HCT116 (cell line): ENCODE data around the gene MSRB2. TPM values are rescaled to one million over a fixed set of nuclear protein-coding genes. Genes with fewer than 3 reads are reported as not detected.
"Not testable (repeated sequence)": the region's sequence is repeated elsewhere in the genome, so short reads cannot be mapped to it uniquely, and the experiment has no call there.

Experiments used
- ATAC-seq: fragments of 200-7000 bp; cut with Tn5 transposase; 2 replicates; pipeline ENCODE4 v1.9.1; 2020; ENCODE audit warnings: mild to moderate bottlenecking, moderate library complexity
- BruUV-seq: library from RNA; stranded (reverse); fragments of 400-500 nt; replicated peaks from 2 replicates; lab custom pipeline; 2021; lab: Mats Ljungman, UMichigan
- CTCF ChIA-PET: fragments of 300-600 bp; sonication (Branson Sonifier 250); formaldehyde crosslinking; loops from one replicate; lab custom pipeline; 2021; ENCODE audit warnings: antibody characterized with exemption; lab: Charles Lee
- POLR2A ChIA-PET: fragments of 300-600, 350-600 bp; sonication (Branson Sonifier 250); formaldehyde crosslinking; loops from one replicate; lab custom pipeline; 2021; ENCODE audit warnings: antibody characterized with exemption; lab: Charles Lee
- RAD21 ChIA-PET, 2 experiments: fragments of 300-600 bp; sonication (Branson Sonifier 250); formaldehyde crosslinking; loops; one replicate each; lab custom pipeline; 2023; ENCODE audit warnings: low total read pairs in 2 of 2; ENCODE audit not compliant: uncharacterized antibody in 2 of 2, unreplicated experiment in 2 of 2, low non-redundant PET in 1 of 2; lab: Charles Lee
- DNase-seq: peaks from one replicate; pipeline ENCODE4 v3.0.0-alpha.2; 2010; ENCODE audit warnings: low read depth, low spot score
- H2AFZ ChIP-seq: fragments of 200-600 bp; shearing (Covaris generic), sonication (generic); 2 replicates; pipeline ENCODE4 v1.6.1; 2017; ENCODE audit warnings: low read depth, mixed run types, mixed read lengths, antibody characterized with exemption, low read length; ENCODE audit not compliant: poor library complexity, severe bottlenecking
- H3K27ac ChIP-seq: 2 replicates; pipeline ENCODE4 v1.5.1; 2012; ENCODE audit warnings: low read depth, low read length
- H3K27me3 ChIP-seq: fragments of 200-600 bp; sonication (generic); 2 replicates; pipeline ENCODE4 v1.6.1; 2016; ENCODE audit warnings: mixed run types, low read length, mixed read lengths; ENCODE audit not compliant: insufficient read depth
- H3K36me3 ChIP-seq, 2 experiments: fragments of 200-500 bp in 1 of 2; fragments of 200-600 bp in 1 of 2; sonication (Bioruptor generic) in 1 of 2; sonication (generic) in 1 of 2; 2 replicates each; pipeline versions ENCODE4 v1.5.1 to v1.6.1; 2014 to 2016; ENCODE audit warnings: low read length in 2 of 2, inconsistent platforms in 1 of 2, mixed read lengths in 1 of 2, mixed run types in 1 of 2; ENCODE audit not compliant: insufficient read depth in 2 of 2, control insufficient read depth in 1 of 2
- H3K4me1 ChIP-seq, 2 experiments: fragments of 200-600 bp in 1 of 2; sonication (generic) in 1 of 2; 2 replicates each; pipeline versions ENCODE4 v1.5.1 to v1.6.1; 2012 to 2017; ENCODE audit warnings: low read length in 2 of 2, inconsistent platforms in 1 of 2, mild to moderate bottlenecking in 1 of 2, mixed read lengths in 1 of 2, mixed run types in 1 of 2, moderate library complexity in 1 of 2; ENCODE audit not compliant: insufficient read depth in 2 of 2, control insufficient read depth in 1 of 2
- H3K4me2 ChIP-seq: fragments of 200-600 bp; sonication (generic); 2 replicates; pipeline ENCODE4 v1.6.1; 2017; ENCODE audit warnings: mixed run types, low read length, mixed read lengths
- H3K4me3 ChIP-seq, 2 experiments: fragments of 200-600 bp in 1 of 2; sonication (generic) in 1 of 2; replicated peaks in 1 of 2; 2 replicates each; pipeline ENCODE4 v1.5.1; 2011 to 2016; ENCODE audit warnings: low read length in 2 of 2, control low read depth in 1 of 2, low read depth in 1 of 2, mild to moderate bottlenecking in 1 of 2, mixed read lengths in 1 of 2, mixed run types in 1 of 2
- H3K79me2 ChIP-seq: fragments of 200-600 bp; sonication (generic); 2 replicates; pipeline ENCODE4 v1.6.1; 2017; ENCODE audit warnings: mild to moderate bottlenecking, mixed run types, low read length, moderate library complexity, mixed read lengths; ENCODE audit not compliant: insufficient read depth
- H3K9ac ChIP-seq: fragments of 200-600 bp; sonication (generic); 2 replicates; pipeline ENCODE4 v1.6.1; 2016; ENCODE audit warnings: low read length, mixed read lengths
- H3K9me2 ChIP-seq: fragments of 200-600 bp; sonication (generic), shearing (Covaris generic); 2 replicates; pipeline ENCODE4 v1.6.1; 2017; ENCODE audit warnings: mixed run types, mild to moderate bottlenecking, moderate library complexity; ENCODE audit not compliant: insufficient read depth
- H3K9me3 ChIP-seq, 2 experiments: fragments of 200-500 bp in 1 of 2; fragments of 200-600 bp in 1 of 2; sonication (Bioruptor generic) in 1 of 2; sonication (generic) in 1 of 2; 2 replicates each; pipeline ENCODE4 v1.6.1; 2014 to 2017; ENCODE audit warnings: low read length in 2 of 2, mixed read lengths in 2 of 2, inconsistent platforms in 1 of 2, low read depth in 1 of 2, mild to moderate bottlenecking in 1 of 2, mixed run types in 1 of 2, moderate library complexity in 1 of 2; ENCODE audit not compliant: control insufficient read depth in 1 of 2, insufficient read depth in 1 of 2
- H4K20me1 ChIP-seq: fragments of 200-600 bp; sonication (generic), shearing (Covaris generic); 2 replicates; pipeline ENCODE4 v1.6.1; 2017; ENCODE audit warnings: mixed run types, mild to moderate bottlenecking, moderate library complexity; ENCODE audit not compliant: insufficient read depth
- ATF3 ChIP-seq: IDR thresholded peaks from 2 replicates; pipeline ENCODE4 v1.6.1; 2012
- CEBPB ChIP-seq: IDR thresholded peaks from 2 replicates; pipeline ENCODE4 v1.6.1; 2012; ENCODE audit warnings: low read depth
- EGR1 ChIP-seq: IDR thresholded peaks from 2 replicates; pipeline ENCODE4 v1.6.1; 2012; ENCODE audit warnings: low read depth
- POLR2AphosphoS5 ChIP-seq: IDR thresholded peaks from 2 replicates; pipeline ENCODE4 v1.6.1; 2011; ENCODE audit warnings: mild to moderate bottlenecking, low read depth, low read length, moderate library complexity
- REST ChIP-seq: IDR thresholded peaks from 2 replicates; pipeline ENCODE4 v1.6.1; 2012; ENCODE audit warnings: low read depth
- SRF ChIP-seq: IDR thresholded peaks from 2 replicates; pipeline ENCODE4 v1.6.1; 2012; ENCODE audit warnings: low read depth
- YY1 ChIP-seq: IDR thresholded peaks from 2 replicates; pipeline ENCODE4 v1.6.1; 2011; ENCODE audit warnings: low read length, low read depth, moderate library complexity, mild to moderate bottlenecking; ENCODE audit not compliant: insufficient replicate concordance; ENCODE audit errors: extremely low read depth
- ZNF274 ChIP-seq: fragments of 200-500 bp; sonication (Bioruptor generic); IDR thresholded peaks from 2 replicates; pipeline ENCODE4 v1.6.1; 2014; ENCODE audit warnings: mild to moderate bottlenecking, low read depth, low read length, inconsistent platforms
- intact Hi-C: fragments of 100-400 bp; cut with micrococcal nuclease; formaldehyde crosslinking; loops from 2 replicates; pipeline ENCODE4 v1.10.0; 2022
- total RNA-seq: library from RNA; stranded (reverse); gene quantifications from one replicate; pipeline ENCODE4 v1.2.1, GENCODE V29; 2021; ENCODE audit not compliant: unreplicated experiment

Gene MSRB2
- total RNA-seq, 1 experiment from 2014 or later = 13.6 TPM

- H3K4me3 ChIP-seq = no peak overlapping the region
- DNase-seq (no peak), ATAC-seq (no peak)
- no peaks in the 10 kb centered on the region for H3K27me3 ChIP-seq
- peaks cover 0 to 3% of the 10 kb centered on the region in 2 experiments; a peak in 2 of 4 replicates for H3K4me1 ChIP-seq
- H3K9me3 ChIP-seq = no peaks in the 10 kb centered on the region
- no peak overlapping the region for H3K4me2 ChIP-seq
- TF ChIP-seq ZNF274 (no peak), SRF (no peak), POLR2AphosphoS5 (no peak), YY1 (no peak), CEBPB (no peak), ATF3 (no peak), EGR1 (no peak), REST (no peak)
- H3K9ac ChIP-seq = no peak overlapping the region
- no TSS peak for BruUV-seq
- no peaks in the 10 kb centered on the region for H3K9me2 ChIP-seq
- no peaks in the 10 kb centered on the region for H3K36me3 ChIP-seq
- no peaks in the 10 kb centered on the region for H3K79me2 ChIP-seq
- ChIA-PET CTCF (no interaction called here), POLR2A (no interaction called here), RAD21 (no interaction called here)
- intact Hi-C loops = no loop called here
- no peak overlapping the region for H2AFZ ChIP-seq
- no peaks in the 10 kb centered on the region for H4K20me1 ChIP-seq
- H3K27ac ChIP-seq = no peak overlapping the region
These were observed 24.5 kb upstream of the MSRB2 start for GRCh38 chr10:23070913-23071218.

GRCh38 chr10:23072593-23072992 is 22.8 kb upstream of the MSRB2 start:
- H3K4me2 ChIP-seq, H3K4me1 ChIP-seq, ATAC-seq, BruUV-seq, H3K27me3 ChIP-seq, H3K4me3 ChIP-seq, H3K27ac ChIP-seq, POLR2A ChIA-PET, H3K36me3 ChIP-seq, H4K20me1 ChIP-seq, intact Hi-C loops, H3K9ac ChIP-seq, RAD21 ChIA-PET, H3K79me2 ChIP-seq, H2AFZ ChIP-seq, H3K9me2 ChIP-seq, H3K9me3 ChIP-seq, CTCF ChIA-PET, DNase-seq: not testable (repeated sequence)
